GM08714 (cell line): ENCODE data around the gene P2RX5.

ENCODE experiments used
- H3K4me3 ChIP-seq: fragments of 200-500 bp; sonication (Bioruptor generic); 2 replicates; pipeline ENCODE4 v1.5.1; 2014; ENCODE audit warnings: mild to moderate bottlenecking, low read length, inconsistent platforms
- ZNF274 ChIP-seq: IDR thresholded peaks from 2 replicates; pipeline ENCODE4 v1.6.1; 2012; ENCODE audit warnings: mild to moderate bottlenecking, low read depth, low read length

P2RX5 gene

DNA sequence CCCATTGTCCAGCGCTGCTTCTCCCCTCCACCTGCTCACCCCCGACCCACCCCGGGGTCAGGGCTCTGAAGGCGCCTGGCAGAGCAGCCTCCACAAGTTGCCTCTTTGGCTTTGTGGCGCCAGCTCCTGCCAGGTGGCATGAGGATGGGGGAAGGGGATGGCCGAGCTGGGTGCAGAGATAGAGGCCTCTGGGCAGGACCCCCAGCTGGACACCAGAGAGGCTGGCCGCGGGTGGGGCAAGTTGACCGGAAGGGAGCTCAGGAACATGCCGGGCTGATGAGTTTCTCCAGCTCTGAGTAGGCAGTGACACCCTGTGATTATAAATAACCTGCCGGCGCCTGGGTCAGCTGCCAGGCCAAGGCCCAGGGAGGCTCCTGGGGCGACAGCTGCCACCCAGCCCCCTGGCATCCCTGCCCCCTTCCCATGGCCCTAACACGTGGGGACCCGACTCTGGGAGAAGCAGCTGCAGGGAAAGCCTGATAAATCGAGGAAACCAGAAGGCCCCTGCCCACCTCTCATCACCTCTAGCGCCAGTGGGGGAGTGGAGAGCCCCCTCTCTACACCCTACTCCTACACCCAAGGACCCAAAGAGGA is 729 bp downstream of the P2RX5 start:
- TF ChIP-seq ZNF274: no peak
- peak overlapping the region; percentile 59; the same call in 1 of the 2 replicates for H3K4me3 ChIP-seq

DNA sequence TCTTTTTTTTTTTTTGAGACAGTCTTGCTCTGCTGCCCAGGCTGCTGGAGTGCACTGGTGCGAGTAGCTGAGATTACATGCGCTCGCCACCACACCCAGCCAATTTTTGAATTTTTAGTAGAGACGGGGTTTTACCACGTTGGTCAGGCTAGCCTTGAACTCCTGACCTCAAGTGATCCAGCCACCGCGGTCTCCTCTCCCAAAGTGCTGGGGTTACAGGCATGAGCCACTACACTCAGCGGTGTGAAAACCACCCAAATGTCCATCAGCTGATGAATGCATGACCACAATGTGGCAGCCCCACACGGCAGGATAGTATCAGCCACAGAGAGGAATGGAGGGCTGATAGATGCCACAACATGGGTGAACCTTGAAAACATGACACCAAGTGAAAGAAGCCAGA is 2.1 kb downstream of the P2RX5 start:
- H3K4me3 ChIP-seq: peak overlapping the region; percentile 59; the same call in 1 of the 2 replicates
- no peak for TF ChIP-seq ZNF274

DNA sequence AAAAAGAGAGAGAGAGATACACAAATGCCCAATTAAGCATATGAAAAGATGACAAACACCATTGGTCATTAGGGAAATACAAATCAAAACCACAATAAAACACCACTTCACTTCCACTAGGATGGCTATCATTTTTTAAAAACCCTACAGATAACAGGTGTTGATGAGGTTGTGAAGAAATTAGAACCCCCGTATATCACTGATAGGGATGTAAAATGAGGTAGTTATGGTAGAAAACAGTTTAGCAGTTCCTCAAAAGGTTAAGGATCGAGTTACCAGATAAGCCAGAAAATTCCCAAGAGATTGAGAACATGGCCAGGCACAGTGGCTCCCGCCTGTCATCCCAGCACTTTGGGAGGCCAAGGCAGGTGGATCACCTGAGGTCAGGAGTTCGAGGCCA is 2.8 kb downstream of the P2RX5 start:
- no peak overlapping the region; the same call in 1 of the 2 replicates for H3K4me3 ChIP-seq
- no peak for TF ChIP-seq ZNF274

DNA sequence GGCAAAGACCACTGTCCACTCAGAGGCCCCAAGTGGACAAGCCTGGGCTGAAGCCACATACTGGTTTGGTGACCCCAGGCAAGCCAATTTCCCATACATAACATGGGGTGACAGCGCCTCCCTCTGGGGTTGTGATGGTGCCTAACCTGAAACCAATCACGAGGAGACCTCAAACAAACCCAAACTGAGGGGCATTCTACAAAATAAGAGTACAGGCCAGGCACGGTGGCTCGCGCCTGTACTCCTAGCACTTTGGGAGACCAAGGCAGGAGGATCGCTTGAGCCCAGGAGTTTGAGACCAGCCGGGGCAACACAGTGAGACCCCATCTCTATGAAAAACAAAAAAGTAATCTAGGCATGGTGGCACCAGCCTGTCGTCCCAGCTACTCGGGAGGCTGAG is 3.6 kb downstream of the P2RX5 start:
- no peak for TF ChIP-seq ZNF274
- H3K4me3 ChIP-seq: no peak overlapping the region

DNA sequence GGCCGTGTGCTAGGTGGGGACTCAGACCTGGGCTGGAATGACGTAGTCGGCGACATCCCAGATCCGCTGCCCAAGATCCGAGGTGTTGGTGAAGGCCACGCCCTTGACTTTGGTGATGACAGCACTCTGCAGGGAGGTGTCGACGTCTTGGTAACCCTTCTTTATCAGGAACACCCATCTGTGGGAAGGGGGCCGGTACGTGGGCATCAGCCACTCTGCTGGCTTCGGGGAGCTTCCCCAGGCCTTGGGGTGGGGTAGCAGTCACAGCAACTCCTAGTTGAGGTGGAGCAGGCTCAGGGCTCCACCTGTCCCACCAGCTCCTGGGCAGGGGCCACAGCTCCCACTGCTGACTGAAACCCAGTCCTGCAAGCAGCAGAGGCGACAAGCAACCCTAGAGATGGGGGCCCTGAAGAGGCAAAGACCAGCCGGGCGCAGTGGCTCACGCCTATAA is 4.3 kb downstream of the P2RX5 start:
- no peak for TF ChIP-seq ZNF274
- no peak overlapping the region for H3K4me3 ChIP-seq

DNA sequence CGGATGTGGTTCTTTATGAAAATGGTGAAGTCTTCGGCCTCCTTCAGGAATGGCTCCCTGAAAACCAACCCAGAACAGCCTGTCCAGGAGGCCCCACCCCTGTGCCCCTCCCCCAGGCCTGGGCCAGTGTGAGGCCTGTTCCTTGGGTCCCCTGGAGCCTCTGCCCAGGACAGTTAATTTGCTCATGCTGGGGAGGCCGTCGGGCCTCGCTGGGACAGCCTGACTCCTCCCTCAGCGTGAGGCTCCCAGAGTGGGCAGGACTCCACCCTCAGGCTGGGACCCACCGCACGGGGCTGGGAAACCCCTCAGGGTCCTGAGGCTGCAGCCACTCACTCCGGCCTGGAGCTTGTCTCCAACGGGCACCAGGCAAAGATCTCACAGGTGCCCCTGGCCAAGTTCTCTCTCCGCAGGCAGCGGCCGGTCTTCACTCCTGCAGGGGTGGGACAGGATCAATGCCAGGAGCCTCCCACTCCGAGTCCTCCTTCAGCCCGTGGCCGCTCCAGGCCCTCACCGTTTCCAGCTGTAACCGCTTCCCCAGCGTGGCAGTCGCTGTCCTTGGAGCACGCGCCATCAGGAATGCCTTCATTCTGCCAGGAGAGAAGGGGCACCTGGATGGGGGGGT is 5.8 kb downstream of the P2RX5 start:
- no peak for TF ChIP-seq ZNF274
- no peak overlapping the region for H3K4me3 ChIP-seq

DNA sequence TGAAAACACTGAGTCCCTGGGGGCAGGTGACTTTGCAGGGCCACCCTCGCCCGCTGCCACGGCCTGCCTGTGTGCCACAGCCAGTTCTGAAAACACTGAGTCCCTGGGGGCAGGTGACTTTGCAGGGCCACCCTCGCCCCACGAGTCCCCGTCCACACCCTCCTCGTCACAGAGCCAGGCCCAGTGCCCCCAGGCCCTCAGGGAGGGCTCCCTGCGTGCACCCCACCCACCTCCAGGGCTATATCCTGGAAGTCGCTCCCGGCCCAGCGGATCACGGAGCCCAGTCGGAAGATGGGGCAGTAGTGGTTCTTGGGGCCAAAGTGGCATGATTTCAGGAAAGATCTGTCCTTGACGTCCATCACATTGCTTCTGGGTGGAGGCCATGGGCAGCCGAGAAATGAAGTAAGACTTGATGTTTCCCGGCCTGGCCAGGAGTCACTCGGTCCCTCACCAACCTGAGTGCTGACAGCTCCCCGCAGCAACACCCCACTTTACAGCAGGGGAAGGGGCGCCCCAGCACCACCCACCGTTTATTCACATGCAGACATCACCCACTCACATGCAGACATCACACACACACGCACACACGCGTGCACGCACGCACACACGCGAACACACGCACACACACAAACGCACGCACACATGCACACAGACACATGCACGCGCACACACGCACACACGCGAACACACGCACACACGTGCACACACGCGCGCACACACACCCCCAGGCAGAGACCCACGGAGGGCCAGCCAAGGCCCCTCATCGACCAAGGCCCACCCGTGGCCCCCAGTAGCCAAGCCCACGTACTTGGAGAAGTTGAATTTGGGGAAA is 6.5 kb downstream of the P2RX5 start:
- H3K4me3 ChIP-seq: no peak overlapping the region
- no peak for TF ChIP-seq ZNF274

DNA sequence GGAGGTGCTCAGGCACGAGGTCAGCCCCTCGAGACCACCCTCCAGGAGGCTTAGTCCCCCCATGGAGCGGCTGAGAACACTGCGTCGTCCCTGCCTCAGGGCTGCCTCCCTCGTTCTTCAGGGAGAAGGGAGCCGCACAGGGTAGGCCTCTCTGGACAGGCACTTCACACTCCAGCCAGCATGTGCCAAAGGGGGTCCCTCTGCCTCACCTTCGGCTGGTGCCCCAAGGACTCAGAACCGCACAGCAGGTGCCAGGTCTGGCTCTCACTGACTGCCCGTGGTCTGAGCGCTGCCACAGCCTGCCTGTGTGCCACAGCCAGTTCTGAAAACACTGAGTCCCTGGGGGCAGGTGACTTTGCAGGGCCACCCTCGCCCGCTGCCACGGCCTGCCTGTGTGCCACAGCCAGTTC is 7.1 kb downstream of the P2RX5 start:
- H3K4me3 ChIP-seq: no peak overlapping the region
- TF ChIP-seq ZNF274: no peak

DNA sequence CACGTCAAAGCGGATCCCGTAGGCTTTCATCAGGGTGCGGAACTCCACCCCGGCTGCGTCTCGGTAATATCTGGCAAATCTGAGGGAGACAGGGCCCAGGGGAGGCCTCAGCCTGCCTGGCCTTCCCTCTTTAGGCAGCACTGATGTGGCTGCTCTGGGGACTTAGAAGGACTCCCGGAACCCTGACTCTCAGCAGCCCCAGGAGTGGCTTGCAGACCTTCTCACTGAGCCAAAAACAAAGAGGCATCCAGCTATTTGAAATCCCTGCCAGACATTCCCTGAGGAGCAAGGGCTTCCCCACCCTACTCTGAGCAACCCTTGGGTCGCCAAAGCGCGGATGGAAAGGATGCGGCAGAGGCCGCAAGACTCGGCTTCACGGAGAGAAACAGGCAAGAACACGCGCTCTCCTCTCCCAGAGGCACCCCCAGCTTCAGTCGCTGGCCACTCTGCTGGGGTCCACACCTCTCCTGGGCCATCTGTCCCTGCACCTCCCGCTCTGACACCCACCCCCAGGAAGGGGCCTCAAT is 7.9 kb downstream of the P2RX5 start:
- no peak overlapping the region for H3K4me3 ChIP-seq
- TF ChIP-seq ZNF274: no peak

DNA sequence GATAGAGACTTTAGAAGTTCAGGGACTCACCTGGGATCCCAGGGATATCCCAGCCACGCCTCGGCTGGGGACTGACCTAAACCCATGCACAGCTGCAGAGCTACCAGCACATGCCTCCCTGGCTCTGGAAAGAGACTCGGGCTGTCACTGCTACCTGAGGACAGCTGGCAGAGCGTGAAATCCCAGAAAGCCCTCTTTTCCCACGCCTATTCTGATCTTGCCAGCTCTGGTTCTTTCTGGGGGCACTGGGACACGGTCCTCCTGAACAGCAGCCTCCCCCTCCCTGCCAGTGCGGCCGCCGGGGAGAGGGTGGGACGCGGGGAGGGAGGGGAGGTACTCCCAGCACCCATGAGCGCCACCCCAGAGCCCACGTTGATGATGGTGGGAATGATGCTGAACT is 10.8 kb downstream of the P2RX5 start:
- H3K4me3 ChIP-seq: no peak overlapping the region
- no peak for TF ChIP-seq ZNF274

DNA sequence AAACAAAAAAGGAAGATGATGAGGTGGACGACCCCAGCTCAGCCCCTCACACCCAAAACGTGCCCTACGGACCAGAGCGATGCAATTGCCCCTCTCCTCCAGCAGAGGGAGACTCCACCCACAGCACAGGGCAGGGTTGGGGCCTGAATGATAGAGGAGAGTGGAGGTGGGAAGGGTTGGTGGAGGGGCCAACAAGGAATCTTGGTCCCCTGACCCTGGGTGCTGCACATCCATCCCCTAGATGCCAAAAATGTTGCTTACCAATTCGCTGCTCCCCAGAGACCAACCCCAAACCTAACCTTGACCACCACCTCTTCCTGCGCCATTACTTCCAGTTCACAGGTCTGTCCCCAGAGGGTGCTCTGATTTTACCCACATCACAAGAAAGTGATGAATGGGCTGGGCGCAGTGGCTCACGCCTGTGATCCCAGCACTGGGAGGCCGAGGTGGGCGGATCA is 12.9 kb downstream of the P2RX5 start:
- no peak overlapping the region for H3K4me3 ChIP-seq
- TF ChIP-seq ZNF274: no peak

DNA sequence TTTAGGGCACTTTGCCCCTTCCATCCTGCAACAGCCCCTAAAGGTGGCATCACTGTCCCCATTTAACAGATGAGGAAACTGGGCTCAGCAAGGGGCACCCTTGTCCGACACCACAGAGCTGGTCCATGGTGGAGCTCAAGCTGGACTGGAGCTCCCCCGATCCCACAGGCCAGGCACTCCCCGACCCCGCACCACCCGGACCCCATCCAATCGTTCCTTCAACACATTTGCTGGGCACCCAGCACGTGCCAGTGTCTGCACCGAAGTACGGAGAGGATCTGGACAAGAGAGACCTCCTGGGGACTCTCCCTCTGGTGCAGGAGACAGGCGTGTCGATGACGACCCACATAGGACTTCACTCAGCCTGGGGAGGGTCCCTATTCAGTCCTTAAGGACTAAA is 13.9 kb downstream of the P2RX5 start:
- no peak overlapping the region for H3K4me3 ChIP-seq
- TF ChIP-seq ZNF274: no peak

DNA sequence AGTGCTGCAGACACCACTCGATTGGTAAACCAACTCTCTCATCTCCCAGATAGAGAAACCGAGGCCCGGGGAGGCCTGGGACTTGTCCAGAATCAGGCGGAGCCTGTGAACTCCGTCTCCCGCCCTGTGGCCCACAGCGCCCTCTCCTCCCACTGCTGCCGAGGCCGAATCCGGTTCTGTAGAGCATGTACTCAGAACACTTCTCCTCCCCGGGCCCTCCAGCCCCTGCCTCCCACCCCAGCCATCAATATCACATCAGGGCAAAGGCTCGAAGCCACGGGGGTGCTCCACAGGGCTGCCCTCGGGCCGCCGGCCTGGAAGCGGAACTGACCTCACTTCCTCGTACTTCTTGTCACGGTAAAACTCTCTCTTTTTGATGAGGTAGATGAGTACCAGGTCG is 14.4 kb downstream of the P2RX5 start:
- TF ChIP-seq ZNF274: no peak
- no peak overlapping the region for H3K4me3 ChIP-seq

DNA sequence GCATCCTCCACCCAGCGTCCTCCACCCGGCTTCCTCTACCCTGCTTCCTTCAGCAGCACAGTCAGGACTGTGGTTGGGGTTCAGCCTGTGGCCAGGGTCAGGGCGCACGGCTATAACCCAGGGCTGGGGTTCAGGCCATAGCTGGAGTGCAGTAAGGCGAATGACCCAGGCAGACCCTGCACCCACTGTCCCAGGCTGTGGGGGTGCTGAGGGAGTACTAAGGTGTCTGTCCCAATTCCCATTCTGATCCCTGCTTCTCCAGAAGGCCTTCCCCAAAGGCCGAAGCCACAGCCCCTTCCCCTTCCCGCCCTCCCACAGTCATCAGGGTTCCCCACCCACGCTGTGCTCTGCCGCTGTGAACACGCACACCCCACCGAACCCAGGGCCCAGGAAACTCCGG is 14.9 kb downstream of the P2RX5 start:
- no peak overlapping the region for H3K4me3 ChIP-seq
- no peak for TF ChIP-seq ZNF274
